ENCODE measurements around the gene EGFR.

EGFR gene

GRCh38 chr7:55020466-55020871, 1.7 kb downstream of the EGFR start:
- Histone ChIP-seq H3K4me3 (no peak overlapping the region), H3K4me1 (no peaks in the 10 kb centered on the region), H3K9me3 (no peaks in the 10 kb centered on the region), H3K27me3 (ENCODE audit: low read depth) (peaks cover 5% of the 10 kb centered on the region; the same call in 1 of the 2 replicates), H3K36me3 (replicated peaks) (no peaks in the 10 kb centered on the region)
- in situ Hi-C loops (cut with MboI; ENCODE audit: low sequenced_read_pairs), result no loop called here
- DNase-seq (ENCODE audit: low spot score in 2 of 2), result no peak

DNA sequence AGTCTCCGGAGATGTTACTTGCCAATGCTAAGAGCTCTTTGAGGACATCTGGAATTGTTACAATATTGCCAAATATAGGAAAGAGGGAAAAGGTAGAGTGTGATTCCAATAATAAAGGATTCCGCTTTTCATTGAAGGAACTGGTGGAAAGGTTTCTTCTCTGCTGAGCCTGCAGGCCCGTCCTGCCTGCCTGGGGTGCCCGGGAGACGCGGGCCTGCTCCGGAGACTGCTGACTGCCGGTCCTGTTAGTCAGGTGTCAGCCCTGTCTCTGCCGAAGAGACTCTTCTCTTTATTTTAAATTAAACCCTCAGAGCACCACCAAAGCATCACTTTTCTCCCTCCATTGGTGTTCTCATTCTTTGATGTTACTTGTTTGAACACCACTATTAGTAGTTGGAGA, 2.2 kb downstream of the EGFR start:
- Histone ChIP-seq H3K36me3 (replicated peaks) (no peaks in the 10 kb centered on the region), H3K4me3 (no peak overlapping the region), H3K9me3 (no peaks in the 10 kb centered on the region), H3K4me1 (no peaks in the 10 kb centered on the region), H3K27me3 (ENCODE audit: low read depth) (peaks cover 5% of the 10 kb centered on the region; the same call in 1 of the 2 replicates)
- in situ Hi-C loops (cut with MboI; ENCODE audit: low sequenced_read_pairs), result no loop called here
- no peak for DNase-seq (ENCODE audit: low spot score in 2 of 2)

DNA sequence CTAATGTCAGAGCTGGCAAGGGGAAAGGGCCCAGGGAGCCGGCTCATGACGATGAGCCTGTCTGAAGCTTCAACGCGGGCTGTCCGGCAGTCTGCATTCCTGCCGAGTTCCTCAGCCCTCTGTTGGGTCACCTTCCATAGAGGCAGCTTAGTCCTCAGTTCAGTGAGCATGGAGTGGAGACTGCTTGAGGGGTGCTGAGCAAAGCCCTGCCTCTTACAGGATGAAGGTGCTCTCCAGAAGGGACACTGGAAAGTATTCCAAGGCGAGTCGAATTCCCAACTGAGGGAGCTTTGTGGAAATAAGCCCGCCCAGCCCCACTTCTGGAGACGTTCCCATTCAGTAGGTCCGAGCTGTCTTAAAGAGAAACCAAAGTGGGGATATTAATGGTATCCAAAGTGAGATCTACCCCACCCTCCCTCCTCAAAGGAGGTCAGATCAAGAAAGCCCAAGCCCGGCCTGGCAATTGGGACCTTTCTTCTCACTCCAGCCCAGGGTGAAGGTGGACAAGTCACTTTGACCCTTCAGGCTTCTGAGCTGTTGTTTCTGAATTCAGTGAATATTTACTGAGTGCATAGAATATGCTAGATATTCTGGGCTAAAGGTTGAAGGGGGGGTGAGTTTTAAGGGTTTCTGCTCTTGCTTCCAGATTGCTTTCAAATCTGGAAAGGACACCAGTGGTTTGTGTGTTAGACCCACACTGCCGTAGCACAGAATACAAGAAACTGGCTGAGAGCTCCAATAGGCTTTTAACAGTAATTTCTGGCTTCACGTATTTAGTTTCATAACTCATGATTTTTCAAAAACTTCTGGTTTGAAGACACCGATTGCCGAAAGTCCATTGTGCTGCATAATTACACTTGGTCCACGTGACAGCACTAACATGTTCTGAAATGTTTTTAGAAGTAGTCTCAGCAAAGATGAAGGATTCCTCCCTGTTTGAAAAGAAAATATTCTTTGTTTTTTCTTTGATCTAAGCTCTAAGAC, 3.5 kb downstream of the EGFR start:
- Histone ChIP-seq H3K36me3 (replicated peaks) (no peaks in the 10 kb centered on the region), H3K4me1 (no peaks in the 10 kb centered on the region), H3K9me3 (no peaks in the 10 kb centered on the region), H3K27me3 (ENCODE audit: low read depth) (0 out of 2 replicates have a peak, but pooled peaks cover 5% of the 10 kb centered on the region), H3K4me3 (no peak overlapping the region)
- no peak for DNase-seq (ENCODE audit: low spot score in 2 of 2)
- in situ Hi-C loops (cut with MboI; ENCODE audit: low sequenced_read_pairs), result no loop called here

DNA sequence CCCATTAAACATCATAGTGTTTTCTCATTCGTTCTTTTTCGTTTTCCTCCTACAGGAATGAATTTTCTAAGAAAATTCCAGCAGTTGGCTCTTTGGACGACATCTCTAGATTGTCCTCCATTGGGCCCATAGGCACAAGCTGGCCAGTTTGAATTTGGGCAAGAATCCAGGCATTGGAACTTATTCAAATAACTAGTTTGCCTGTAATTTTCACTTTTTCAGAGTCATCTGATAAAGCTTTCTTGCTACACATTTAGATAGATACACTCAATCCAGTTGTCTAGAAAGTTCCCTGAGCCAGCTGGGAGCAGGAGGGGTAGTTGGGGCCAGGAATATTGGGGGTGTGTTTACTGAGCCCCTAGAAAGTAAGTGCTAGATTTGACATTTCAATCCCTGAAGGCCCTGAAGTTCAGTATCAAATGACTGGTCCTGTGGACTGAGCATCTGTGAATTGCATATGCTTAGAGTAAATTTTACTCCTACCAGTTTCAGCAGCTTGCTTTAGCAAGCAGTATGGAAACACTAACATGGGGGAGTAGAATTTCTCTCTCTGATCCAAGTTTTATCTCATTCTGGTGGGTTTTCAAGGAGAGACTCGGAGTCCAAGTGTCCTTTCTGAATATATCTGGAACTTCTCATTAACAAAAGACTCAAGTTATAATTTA, 5.2 kb downstream of the EGFR start:
- no peak overlapping the region for H3K4me3 ChIP-seq
- H3K4me1 ChIP-seq, result no peaks in the 10 kb centered on the region
- H3K36me3 ChIP-seq (replicated peaks), result no peaks in the 10 kb centered on the region
- H3K27me3 ChIP-seq (ENCODE audit: low read depth), result no peaks in the 10 kb centered on the region
- no peak for DNase-seq (ENCODE audit: low spot score in 2 of 2)
- H3K9me3 ChIP-seq, result no peaks in the 10 kb centered on the region
- in situ Hi-C loops (cut with MboI; ENCODE audit: low sequenced_read_pairs), result no loop called here

- no peak overlapping the region for H3K4me3 ChIP-seq
Observed at GRCh38 chr7:55024776-55025175, 6.0 kb downstream of the EGFR start.

GRCh38 chr7:55026086-55026790, 7.4 kb downstream of the EGFR start:
- no peak overlapping the region for H3K4me3 ChIP-seq
- in situ Hi-C loops (cut with MboI; ENCODE audit: low sequenced_read_pairs), result no loop called here
- no peaks in the 10 kb centered on the region for H3K9me3 ChIP-seq
- DNase-seq (ENCODE audit: low spot score in 2 of 2), result no peak
- no peaks in the 10 kb centered on the region for H3K36me3 ChIP-seq (replicated peaks)
- no peaks in the 10 kb centered on the region for H3K4me1 ChIP-seq
- no peaks in the 10 kb centered on the region for H3K27me3 ChIP-seq (ENCODE audit: low read depth)

More at GRCh38 chr7:55024776-55025175, 6.0 kb downstream of the EGFR start:
- no peaks in the 10 kb centered on the region for H3K4me1 ChIP-seq
- in situ Hi-C loops (cut with MboI; ENCODE audit: low sequenced_read_pairs), result no loop called here
- no peaks in the 10 kb centered on the region for H3K27me3 ChIP-seq (ENCODE audit: low read depth)
- H3K9me3 ChIP-seq, result no peaks in the 10 kb centered on the region
- H3K36me3 ChIP-seq (replicated peaks), result no peaks in the 10 kb centered on the region
- DNase-seq (ENCODE audit: low spot score in 2 of 2), result no peak

DNA sequence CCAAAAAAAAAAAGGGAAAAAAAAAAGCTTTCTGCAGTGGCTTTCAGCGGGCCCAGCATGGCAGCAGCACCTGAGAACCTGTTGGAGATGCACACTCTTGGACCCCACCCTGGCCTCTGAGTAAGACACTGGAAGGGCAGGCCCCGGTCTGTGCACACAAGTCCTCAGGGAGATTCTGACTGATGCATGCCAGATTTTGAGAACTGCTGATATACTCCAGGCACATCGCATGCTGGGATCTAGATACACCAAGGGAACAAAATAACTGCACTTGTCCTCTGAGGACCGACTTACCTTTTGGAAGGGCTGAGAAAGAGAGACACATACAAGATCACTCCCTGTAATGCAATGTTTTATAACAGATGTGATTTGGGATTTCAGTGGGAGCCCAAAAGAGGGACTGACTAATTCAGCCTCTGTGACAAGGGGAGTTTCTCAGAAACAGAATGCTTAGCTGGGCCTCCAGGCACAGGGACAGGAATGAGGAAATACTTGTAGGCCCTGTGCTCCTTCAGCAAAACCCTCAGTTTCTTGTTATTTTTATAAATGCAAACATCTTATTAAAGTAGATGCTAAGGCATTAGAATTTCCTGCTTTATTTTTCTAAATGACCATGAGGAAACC, 8.2 kb downstream of the EGFR start:
- Histone ChIP-seq H3K9me3 (no peaks in the 10 kb centered on the region), H3K27me3 (ENCODE audit: low read depth) (no peaks in the 10 kb centered on the region), H3K36me3 (replicated peaks) (no peaks in the 10 kb centered on the region), H3K4me1 (no peaks in the 10 kb centered on the region), H3K4me3 (no peak overlapping the region)
- in situ Hi-C loops (cut with MboI; ENCODE audit: low sequenced_read_pairs), result no loop called here
- DNase-seq (ENCODE audit: low spot score in 2 of 2), result no peak

DNA sequence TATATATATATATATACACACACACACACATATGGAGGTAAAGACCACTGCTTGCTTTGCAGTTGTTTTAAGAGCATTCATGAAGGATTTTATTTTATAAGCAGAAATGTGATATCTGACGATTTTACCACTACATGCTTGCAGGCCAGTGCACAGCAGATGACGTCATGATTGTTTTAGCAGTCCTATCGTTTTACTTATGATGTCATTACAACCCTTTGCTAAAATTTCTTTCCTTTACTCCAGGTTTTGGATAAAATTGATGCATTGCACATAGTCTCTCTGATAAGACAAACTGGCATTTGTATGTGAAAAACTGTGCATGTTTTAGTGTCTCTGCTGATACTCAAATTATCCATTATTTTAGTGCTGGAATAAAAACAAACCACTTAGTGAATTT, 9.2 kb downstream of the EGFR start:
- H3K4me1 ChIP-seq, result no peaks in the 10 kb centered on the region
- H3K36me3 ChIP-seq (replicated peaks), result no peaks in the 10 kb centered on the region
- no peaks in the 10 kb centered on the region for H3K9me3 ChIP-seq
- DNase-seq (ENCODE audit: low spot score in 2 of 2), result no peak
- H3K27me3 ChIP-seq (ENCODE audit: low read depth), result no peaks in the 10 kb centered on the region
- H3K4me3 ChIP-seq, result no peak overlapping the region
- in situ Hi-C loops (cut with MboI; ENCODE audit: low sequenced_read_pairs), result no loop called here

DNA sequence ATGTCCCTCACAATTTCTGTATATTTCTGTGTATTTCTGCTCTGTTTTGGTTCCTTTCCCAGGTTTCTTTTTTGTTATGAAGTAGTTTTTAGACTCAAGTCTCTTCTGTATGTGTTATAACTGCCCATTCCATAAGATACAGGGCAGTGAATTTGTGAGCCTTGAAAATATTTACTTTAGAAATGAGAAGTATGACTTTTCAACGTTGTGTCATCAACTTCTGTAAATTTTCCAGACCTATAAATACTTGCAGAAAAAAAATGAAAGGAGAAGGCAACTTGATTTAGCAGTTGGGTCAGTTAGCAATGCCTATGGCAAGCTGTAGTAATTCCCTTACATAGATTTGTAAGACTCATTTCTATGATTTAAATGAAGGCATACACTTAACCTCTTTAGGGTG, 11.5 kb downstream of the EGFR start:
- Histone ChIP-seq H3K4me1 (no peaks in the 10 kb centered on the region), H3K9me3 (no peaks in the 10 kb centered on the region), H3K27me3 (ENCODE audit: low read depth) (no peaks in the 10 kb centered on the region), H3K36me3 (replicated peaks) (no peaks in the 10 kb centered on the region), H3K4me3 (no peak overlapping the region)
- in situ Hi-C loops (cut with MboI; ENCODE audit: low sequenced_read_pairs), result no loop called here
- DNase-seq (ENCODE audit: low spot score in 2 of 2), result no peak

GRCh38 chr7:55031075-55031474, 12.3 kb downstream of the EGFR start:
- H3K4me1 ChIP-seq, result no peaks in the 10 kb centered on the region

GRCh38 chr7:55032069-55032699, 13.4 kb downstream of the EGFR start:
- Histone ChIP-seq H3K36me3 (replicated peaks) (no peaks in the 10 kb centered on the region), H3K27me3 (ENCODE audit: low read depth) (no peaks in the 10 kb centered on the region), H3K4me3 (no peak overlapping the region), H3K4me1 (no peaks in the 10 kb centered on the region), H3K9me3 (no peaks in the 10 kb centered on the region)
- DNase-seq (ENCODE audit: low spot score in 2 of 2), result no peak
- in situ Hi-C loops (cut with MboI; ENCODE audit: low sequenced_read_pairs), result no loop called here

More at GRCh38 chr7:55031075-55031474, 12.3 kb downstream of the EGFR start:
- H3K4me3 ChIP-seq, result no peak overlapping the region
- in situ Hi-C loops (cut with MboI; ENCODE audit: low sequenced_read_pairs), result no loop called here
- H3K36me3 ChIP-seq (replicated peaks), result no peaks in the 10 kb centered on the region
- no peaks in the 10 kb centered on the region for H3K27me3 ChIP-seq (ENCODE audit: low read depth)
- no peak for DNase-seq (ENCODE audit: low spot score in 2 of 2)
- no peaks in the 10 kb centered on the region for H3K9me3 ChIP-seq

DNA sequence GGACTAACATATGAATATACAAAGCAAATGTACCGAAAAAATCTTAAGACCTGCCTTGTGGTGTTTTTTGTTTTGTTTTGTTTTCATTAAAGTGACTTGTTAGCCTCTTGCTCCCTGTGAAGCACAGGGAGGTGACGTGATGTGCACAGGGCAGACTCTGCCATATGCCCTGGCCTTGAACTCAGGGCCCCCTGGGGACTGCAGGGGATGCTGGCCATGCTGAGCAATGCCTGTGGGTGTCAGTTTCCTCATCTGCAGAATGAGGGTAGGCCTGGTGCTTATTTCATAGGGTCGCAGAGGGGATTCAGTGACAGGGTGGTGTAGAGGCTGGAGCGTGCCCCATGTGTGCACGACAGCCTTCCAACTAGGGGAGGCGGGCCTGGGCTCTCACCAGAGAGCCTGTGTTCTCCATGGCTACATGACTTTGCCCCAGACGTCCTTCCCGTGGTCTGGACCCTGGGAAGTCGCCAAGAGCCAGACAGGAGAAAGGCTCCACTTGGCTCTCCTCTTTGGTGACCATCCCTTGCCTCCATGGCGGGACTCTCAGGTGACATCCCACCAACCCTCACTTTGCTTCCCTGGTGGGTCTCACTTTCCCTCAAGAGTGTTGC, 14.5 kb downstream of the EGFR start:
- H3K9me3 ChIP-seq, result no peaks in the 10 kb centered on the region
- in situ Hi-C loops (cut with MboI; ENCODE audit: low sequenced_read_pairs), result no loop called here
- no peaks in the 10 kb centered on the region for H3K36me3 ChIP-seq (replicated peaks)
- H3K4me1 ChIP-seq, result no peaks in the 10 kb centered on the region
- no peak overlapping the region for H3K4me3 ChIP-seq
- no peak for DNase-seq (ENCODE audit: low spot score in 2 of 2)
- H3K27me3 ChIP-seq (ENCODE audit: low read depth), result no peaks in the 10 kb centered on the region

DNA sequence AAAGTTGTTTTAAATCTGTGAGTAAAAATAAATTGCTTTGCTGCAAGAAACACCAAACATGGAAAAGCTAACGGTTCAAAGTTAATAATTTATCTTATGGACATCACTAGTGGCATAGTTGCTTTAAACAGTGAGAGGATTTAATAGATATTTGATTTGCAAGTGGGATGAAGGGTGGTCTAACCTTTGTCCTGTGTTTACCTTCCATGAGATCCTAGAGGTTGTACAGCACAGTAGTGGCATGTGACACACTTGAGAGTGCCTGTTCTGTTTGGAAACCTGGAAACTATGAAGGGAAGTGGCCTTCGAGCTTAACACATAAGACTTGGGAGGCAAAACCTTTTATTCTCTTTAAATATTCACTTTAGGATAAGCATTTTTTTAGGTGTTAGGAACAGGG, 16.0 kb downstream of the EGFR start:
- Histone ChIP-seq H3K4me1 (no peaks in the 10 kb centered on the region), H3K9me3 (no peaks in the 10 kb centered on the region), H3K27me3 (ENCODE audit: low read depth) (no peaks in the 10 kb centered on the region), H3K4me3 (no peak overlapping the region), H3K36me3 (replicated peaks) (no peaks in the 10 kb centered on the region)
- no peak for DNase-seq (ENCODE audit: low spot score in 2 of 2)
- in situ Hi-C loops (cut with MboI; ENCODE audit: low sequenced_read_pairs), result no loop called here
